Keratinocyte (primary cell): ENCODE results near the gene MAFF.

ENCODE experiments used
- EZH2 ChIP-seq: IDR thresholded peaks from one replicate; pipeline ENCODE4 v1.6.1; 2012; ENCODE audit warnings: inconsistent platforms, mild to moderate bottlenecking, low read length, moderate library complexity
- TF ChIP-seq, protein P1 (sequence below), 3 experiments: IDR thresholded peaks in 1 of 3; conservative IDR thresholded peaks in 1 of 3; optimal IDR thresholded peaks in 1 of 3; 2 replicates in 2 of 3; 3 replicates in 1 of 3; pipeline versions ENCODE3 to v1.5.1; 2011; ENCODE audit warnings: low read length in 3 of 3, mild to moderate bottlenecking in 3 of 3, moderate library complexity in 2 of 3, control low read depth in 1 of 3, inconsistent platforms in 1 of 3; ENCODE audit not compliant: insufficient read depth in 2 of 3; ENCODE audit errors: extremely low read depth in 1 of 3

- TF ChIP-seq, protein P1, sequence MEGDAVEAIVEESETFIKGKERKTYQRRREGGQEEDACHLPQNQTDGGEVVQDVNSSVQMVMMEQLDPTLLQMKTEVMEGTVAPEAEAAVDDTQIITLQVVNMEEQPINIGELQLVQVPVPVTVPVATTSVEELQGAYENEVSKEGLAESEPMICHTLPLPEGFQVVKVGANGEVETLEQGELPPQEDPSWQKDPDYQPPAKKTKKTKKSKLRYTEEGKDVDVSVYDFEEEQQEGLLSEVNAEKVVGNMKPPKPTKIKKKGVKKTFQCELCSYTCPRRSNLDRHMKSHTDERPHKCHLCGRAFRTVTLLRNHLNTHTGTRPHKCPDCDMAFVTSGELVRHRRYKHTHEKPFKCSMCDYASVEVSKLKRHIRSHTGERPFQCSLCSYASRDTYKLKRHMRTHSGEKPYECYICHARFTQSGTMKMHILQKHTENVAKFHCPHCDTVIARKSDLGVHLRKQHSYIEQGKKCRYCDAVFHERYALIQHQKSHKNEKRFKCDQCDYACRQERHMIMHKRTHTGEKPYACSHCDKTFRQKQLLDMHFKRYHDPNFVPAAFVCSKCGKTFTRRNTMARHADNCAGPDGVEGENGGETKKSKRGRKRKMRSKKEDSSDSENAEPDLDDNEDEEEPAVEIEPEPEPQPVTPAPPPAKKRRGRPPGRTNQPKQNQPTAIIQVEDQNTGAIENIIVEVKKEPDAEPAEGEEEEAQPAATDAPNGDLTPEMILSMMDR (optimal IDR thresholded peaks at IDR 0.05 in 1 of 3, IDR thresholded peaks at IDR 0.05 in 1 of 3, conservative IDR thresholded peaks at IDR 0.05 in 1 of 3; ENCODE audit: extremely low read depth in 1 of 3, insufficient read depth in 2 of 3, low read length in 3 of 3): no peak
- TF ChIP-seq EZH2: no peak
These were observed 62.6 kb downstream of the MAFF start for GRCh38 chr22:38264322-38264843.
